ENCODE data around the gene LTBP1.

LTBP1 gene

GRCh38 chr2:32931519-32931918, 15.2 kb upstream of the LTBP1 start:
- no peak for DNase-seq (ENCODE audit: low read depth in 2 of 2)

GRCh38 chr2:32931945-32932709, 14.6 kb upstream of the LTBP1 start:
- DNase-seq (ENCODE audit: low read depth in 2 of 2), result no peak

GRCh38 chr2:32932825-32933755, 13.7 kb upstream of the LTBP1 start:
- DNase-seq (ENCODE audit: low read depth in 2 of 2), result no peak

GRCh38 chr2:32933756-32934095, 13.0 kb upstream of the LTBP1 start:
- no peak for DNase-seq (ENCODE audit: low read depth in 2 of 2)

GRCh38 chr2:32937602-32938448, 8.9 kb upstream of the LTBP1 start:
- DNase-seq (ENCODE audit: low read depth in 2 of 2), result no peak

GRCh38 chr2:32938934-32939333, 7.8 kb upstream of the LTBP1 start:
- DNase-seq (ENCODE audit: low read depth in 2 of 2), result no peak

GRCh38 chr2:32940316-32940997, 6.3 kb upstream of the LTBP1 start:
- DNase-seq (ENCODE audit: low read depth in 2 of 2), result no peak

GRCh38 chr2:32941944-32942690, 4.6 kb upstream of the LTBP1 start:
- DNase-seq (ENCODE audit: low read depth in 2 of 2), result no peak

- DNase-seq (ENCODE audit: low read depth in 2 of 2), result no peak
These were observed 3.8 kb upstream of the LTBP1 start for GRCh38 chr2:32942793-32943485.

GRCh38 chr2:32945286-32945685, 1.5 kb upstream of the LTBP1 start:
- no peak for DNase-seq (ENCODE audit: low read depth in 2 of 2)

- DNase-seq (ENCODE audit: low read depth in 2 of 2), result no peak
These were observed 327 bp downstream of the LTBP1 start for GRCh38 chr2:32947076-32947483.

GRCh38 chr2:32947484-32948143, 861 bp downstream of the LTBP1 start:
- no peak for DNase-seq (ENCODE audit: low read depth in 2 of 2)

GRCh38 chr2:32948266-32948665, 1.5 kb downstream of the LTBP1 start:
- DNase-seq (ENCODE audit: low read depth in 2 of 2), result no peak

- no peak for DNase-seq (ENCODE audit: low read depth in 2 of 2)
These were observed 2.5 kb downstream of the LTBP1 start for GRCh38 chr2:32949260-32949659.

- no peak for DNase-seq (ENCODE audit: low read depth in 2 of 2)
These were observed 4.9 kb downstream of the LTBP1 start for GRCh38 chr2:32951672-32952071.

- DNase-seq (ENCODE audit: low read depth in 2 of 2), result no peak
These were observed 6.2 kb downstream of the LTBP1 start for GRCh38 chr2:32952761-32953476.

GRCh38 chr2:32954206-32954605, 7.5 kb downstream of the LTBP1 start:
- no peak for DNase-seq (ENCODE audit: low read depth in 2 of 2)

- DNase-seq (ENCODE audit: low read depth in 2 of 2), result no peak
These were observed 12.1 kb downstream of the LTBP1 start for GRCh38 chr2:32958821-32959220.

- DNase-seq (ENCODE audit: low read depth in 2 of 2), result no peak
These were observed 13.5 kb downstream of the LTBP1 start for GRCh38 chr2:32960238-32960637.

Data from fibroblast of skin of left biceps (primary cell).